ENCODE measurements around the gene MAEL.

The MAEL gene

GRCh38 chr1:167051907-167052306 lies 62.8 kb downstream of the MAEL start:
- Histone ChIP-seq H3K9ac (ENCODE audit: low read length) (no peak overlapping the region), H4K20me1 (ENCODE audit: insufficient read depth, low read length) (no peaks in the 10 kb centered on the region), H3K9me3 (ENCODE audit: insufficient read depth, low read length) (no peaks in the 10 kb centered on the region), H3K79me2 (ENCODE audit: low read length) (no peaks in the 10 kb centered on the region), H3K4me1 (ENCODE audit: low read length) (peaks cover 5% of the 10 kb centered on the region), H3K27me3 (ENCODE audit: low read depth, low read length) (no peaks in the 10 kb centered on the region), H3K4me2 (ENCODE audit: low read length) (no peak overlapping the region), H3K36me3 (replicated peaks; ENCODE audit: low read depth, low read length) (no peaks in the 10 kb centered on the region), H2AFZ (ENCODE audit: low read depth, low read length) (no peak overlapping the region), H3K27ac (ENCODE audit: low read length) (no peak overlapping the region), H3K4me3 (ENCODE audit: low read length) (no peak overlapping the region)
- TF ChIP-seq CTCF (IDR thresholded peaks at IDR 0.05; ENCODE audit: low read depth, low read length) (no peak), EZH2phosphoT487 (IDR thresholded peaks at IDR 0.05; ENCODE audit: low read depth) (no peak)

GRCh38 chr1:167052389-167052788 lies 63.3 kb downstream of the MAEL start:
- Histone ChIP-seq H3K27me3 (ENCODE audit: low read depth, low read length) (no peaks in the 10 kb centered on the region), H3K9ac (ENCODE audit: low read length) (no peak overlapping the region), H3K9me3 (ENCODE audit: insufficient read depth, low read length) (no peaks in the 10 kb centered on the region), H2AFZ (ENCODE audit: low read depth, low read length) (no peak overlapping the region), H3K4me3 (ENCODE audit: low read length) (no peak overlapping the region), H3K36me3 (replicated peaks; ENCODE audit: low read depth, low read length) (no peaks in the 10 kb centered on the region), H3K27ac (ENCODE audit: low read length) (no peak overlapping the region), H3K4me2 (ENCODE audit: low read length) (no peak overlapping the region), H3K79me2 (ENCODE audit: low read length) (no peaks in the 10 kb centered on the region), H3K4me1 (ENCODE audit: low read length) (peaks cover 7% of the 10 kb centered on the region), H4K20me1 (ENCODE audit: insufficient read depth, low read length) (no peaks in the 10 kb centered on the region)
- TF ChIP-seq CTCF (IDR thresholded peaks at IDR 0.05; ENCODE audit: low read depth, low read length), result peak; percentile 31
- TF ChIP-seq EZH2phosphoT487 (IDR thresholded peaks at IDR 0.05; ENCODE audit: low read depth), result no peak

- Histone ChIP-seq H3K4me2 (ENCODE audit: low read length) (no peak overlapping the region), H3K27ac (ENCODE audit: low read length) (no peak overlapping the region), H3K27me3 (ENCODE audit: low read depth, low read length) (no peaks in the 10 kb centered on the region), H3K36me3 (replicated peaks; ENCODE audit: low read depth, low read length) (no peaks in the 10 kb centered on the region), H3K79me2 (ENCODE audit: low read length) (no peaks in the 10 kb centered on the region), H3K4me3 (ENCODE audit: low read length) (no peak overlapping the region), H3K9me3 (ENCODE audit: insufficient read depth, low read length) (no peaks in the 10 kb centered on the region), H3K9ac (ENCODE audit: low read length) (no peak overlapping the region), H4K20me1 (ENCODE audit: insufficient read depth, low read length) (no peaks in the 10 kb centered on the region), H3K4me1 (ENCODE audit: low read length) (peaks cover 16% of the 10 kb centered on the region), H2AFZ (ENCODE audit: low read depth, low read length) (no peak overlapping the region)
- TF ChIP-seq CTCF (IDR thresholded peaks at IDR 0.05; ENCODE audit: low read depth, low read length) (no peak), EZH2phosphoT487 (IDR thresholded peaks at IDR 0.05; ENCODE audit: low read depth) (no peak)
Observed at GRCh38 chr1:167054531-167054930, 65.5 kb downstream of the MAEL start.

- H3K36me3 ChIP-seq (replicated peaks; ENCODE audit: low read depth, low read length), result no peaks in the 10 kb centered on the region
- no peak overlapping the region for H3K4me2 ChIP-seq (ENCODE audit: low read length)
- H2AFZ ChIP-seq (ENCODE audit: low read depth, low read length), result no peak overlapping the region
- H4K20me1 ChIP-seq (ENCODE audit: insufficient read depth, low read length), result no peaks in the 10 kb centered on the region
- H3K27me3 ChIP-seq (ENCODE audit: low read depth, low read length), result no peaks in the 10 kb centered on the region
- H3K4me1 ChIP-seq (ENCODE audit: low read length), result peaks cover 16% of the 10 kb centered on the region
- H3K4me3 ChIP-seq (ENCODE audit: low read length), result no peak overlapping the region
- no peak overlapping the region for H3K27ac ChIP-seq (ENCODE audit: low read length)
- TF ChIP-seq EZH2phosphoT487 (IDR thresholded peaks at IDR 0.05; ENCODE audit: low read depth), result no peak
- no peak for TF ChIP-seq CTCF (IDR thresholded peaks at IDR 0.05; ENCODE audit: low read depth, low read length)
- H3K79me2 ChIP-seq (ENCODE audit: low read length), result no peaks in the 10 kb centered on the region
- H3K9ac ChIP-seq (ENCODE audit: low read length), result no peak overlapping the region
- no peaks in the 10 kb centered on the region for H3K9me3 ChIP-seq (ENCODE audit: insufficient read depth, low read length)
Observed at GRCh38 chr1:167054946-167055630, 66.0 kb downstream of the MAEL start.

All from OCI-LY3 (cell line).